Erythroblast (primary cell): ENCODE results near the gene MED14.
A peak's percentile ranks its signal among the peaks of the same experiment; 100 is the strongest.

ENCODE experiments used
- DNase-seq, 2 experiments: peaks; one replicate each; lab custom pipeline; 2025; lab: John Stamatoyannopoulos, UW
- GATA1 ChIP-seq: IDR thresholded peaks from 2 replicates; pipeline ENCODE4 v1.6.1; 2011; ENCODE audit warnings: low read depth, mild to moderate bottlenecking, control low read depth, low read length, moderate library complexity
- POLR2A ChIP-seq: IDR thresholded peaks from 2 replicates; pipeline ENCODE4 v1.6.1; 2011; ENCODE audit warnings: mild to moderate bottlenecking, low read length

The MED14 gene

DNA sequence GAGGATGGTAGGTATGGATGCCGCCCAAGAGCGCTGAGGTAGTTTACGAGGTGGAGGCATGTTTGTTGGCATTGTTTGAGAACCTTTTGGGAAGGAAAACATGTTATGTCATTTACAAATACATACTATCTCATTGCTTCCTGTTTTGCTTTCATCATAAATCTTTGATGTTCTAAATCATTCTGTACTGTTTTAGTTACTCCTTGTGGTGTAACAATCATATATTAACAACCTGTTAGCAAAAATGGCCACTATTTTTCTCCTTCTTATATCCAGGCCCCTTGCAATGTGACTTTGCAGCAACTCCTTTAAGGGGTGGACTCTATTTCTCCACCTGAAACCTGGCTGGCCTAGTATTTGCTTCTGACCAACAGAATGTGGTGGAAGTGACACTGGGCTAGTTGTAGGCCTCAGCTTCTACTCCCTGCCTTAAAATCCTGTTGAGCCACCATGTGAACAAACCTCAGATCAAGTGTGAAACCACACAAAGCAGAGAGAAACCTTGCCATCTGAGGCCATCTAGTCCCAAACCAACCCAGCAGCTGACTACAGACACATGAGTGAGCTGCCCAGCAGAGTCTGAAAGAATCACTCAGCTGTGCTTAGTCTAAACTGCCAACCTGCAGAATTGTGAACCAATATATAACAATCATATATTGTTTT lies 72.1 kb downstream of the MED14 start:
- no peak for DNase-seq
- no peak for TF ChIP-seq POLR2A
- no peak for TF ChIP-seq GATA1

DNA sequence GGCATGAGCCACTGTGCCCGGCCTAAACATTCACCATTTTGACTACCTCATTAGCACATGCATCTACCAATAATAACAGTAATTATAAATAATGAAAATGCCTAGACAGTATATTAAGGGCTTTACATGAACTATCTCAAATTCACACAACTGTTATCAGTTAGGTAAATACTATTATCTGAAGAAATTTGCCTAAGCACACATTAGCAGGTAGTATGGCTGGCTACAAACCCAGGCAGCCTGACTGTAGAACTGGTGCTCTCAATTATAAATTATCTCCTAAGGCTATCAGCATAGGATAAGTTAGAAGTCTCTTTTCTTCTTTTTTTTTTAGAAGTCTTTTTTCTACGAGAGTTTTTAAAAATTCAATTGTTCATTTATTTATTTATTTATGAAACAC lies 73.9 kb downstream of the MED14 start:
- TF ChIP-seq POLR2A: no peak
- TF ChIP-seq GATA1: no peak
- DNase-seq: no peak

DNA sequence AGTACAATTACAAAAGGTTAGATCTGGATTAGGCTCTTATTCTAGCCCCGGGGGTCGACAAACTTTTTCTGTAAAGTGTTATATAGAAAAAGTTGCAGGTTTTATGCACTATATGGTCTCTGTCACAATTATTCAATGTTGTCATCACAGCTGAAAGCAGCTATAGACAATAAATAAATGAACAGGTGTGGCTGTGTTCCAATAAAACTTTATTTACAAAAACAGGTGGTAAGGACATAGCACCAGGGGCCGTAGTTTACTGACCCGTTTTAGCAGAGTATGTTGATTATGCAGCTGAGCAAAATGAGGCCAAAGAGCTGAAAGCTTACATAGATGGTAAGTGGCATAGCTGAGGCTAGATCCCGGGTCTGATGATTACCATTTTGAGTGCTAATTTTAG lies 75.0 kb downstream of the MED14 start:
- TF ChIP-seq POLR2A (no peak), GATA1 (no peak)

DNA sequence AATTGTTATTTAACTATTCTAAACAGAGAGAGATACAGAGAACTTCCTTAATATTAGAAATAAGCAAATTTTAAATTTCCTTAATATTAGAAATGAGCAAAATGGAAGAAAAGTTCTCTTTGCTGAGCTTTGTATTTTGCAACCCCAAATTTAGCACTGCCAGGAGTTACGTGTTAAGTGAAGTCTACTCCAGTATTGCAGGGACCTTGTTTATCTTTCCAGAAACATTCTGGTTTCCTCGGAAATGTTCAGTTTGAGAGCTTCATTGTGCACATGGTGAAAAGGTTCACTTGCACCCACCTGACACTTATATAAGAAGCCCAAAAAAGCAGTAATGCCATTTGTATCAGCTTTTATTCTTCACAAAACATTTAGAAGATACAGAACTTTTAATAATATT lies 81.8 kb downstream of the MED14 start:
- DNase-seq: no peak
- TF ChIP-seq GATA1: no peak
- no peak for TF ChIP-seq POLR2A

More for the DNA sequence above, 75.0 kb downstream of the MED14 start:
- no peak for DNase-seq

DNA sequence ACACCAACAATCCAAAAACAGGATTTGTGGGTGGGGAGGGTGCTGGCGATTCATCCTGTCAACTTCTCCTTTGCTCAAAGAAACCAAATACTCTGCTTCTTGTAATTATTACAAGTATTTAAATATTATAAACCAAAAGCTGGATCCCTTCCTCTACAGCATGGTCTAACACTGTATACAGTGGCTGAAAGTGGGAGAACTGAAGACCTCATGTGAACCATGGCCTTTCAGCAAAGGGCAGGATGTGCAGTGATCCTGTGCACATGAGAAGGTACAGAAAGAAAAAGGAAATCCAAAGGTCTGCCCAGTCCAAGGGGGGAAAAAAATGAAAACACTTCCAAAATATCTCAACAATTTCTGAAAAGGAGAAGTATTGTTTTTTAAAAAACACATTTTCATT lies 82.7 kb downstream of the MED14 start:
- no peak for DNase-seq
- TF ChIP-seq GATA1: no peak
- TF ChIP-seq POLR2A: no peak

DNA sequence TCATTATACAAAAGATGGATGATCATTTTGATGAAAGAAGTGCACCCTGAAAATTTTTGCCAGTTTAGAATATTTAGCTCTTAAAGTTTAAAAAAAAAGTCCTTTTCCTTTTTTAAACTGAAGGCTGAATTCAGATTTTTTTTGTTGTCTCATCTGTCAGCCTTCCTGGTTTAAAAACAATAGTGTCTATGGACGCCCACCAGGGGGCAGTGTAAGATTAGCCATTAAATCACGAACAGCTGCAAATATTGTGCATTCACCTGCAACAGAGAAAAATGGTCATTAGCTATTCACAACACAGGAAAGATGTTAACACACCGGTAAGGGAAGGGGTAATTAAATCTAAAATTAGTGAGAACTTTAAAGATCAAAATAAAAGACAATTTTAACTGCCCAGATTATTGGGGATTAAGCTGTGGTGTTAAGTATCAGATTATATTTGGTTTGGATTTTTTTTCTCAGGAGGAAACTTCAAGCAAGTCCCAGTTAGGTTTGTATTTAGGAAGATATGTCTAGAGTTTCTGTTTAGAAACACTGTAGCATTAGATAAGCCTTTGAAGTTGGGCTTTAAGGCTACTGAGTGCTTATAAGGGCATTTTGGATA lies 83.6 kb downstream of the MED14 start:
- TF ChIP-seq GATA1 (no peak), POLR2A (no peak)

DNA sequence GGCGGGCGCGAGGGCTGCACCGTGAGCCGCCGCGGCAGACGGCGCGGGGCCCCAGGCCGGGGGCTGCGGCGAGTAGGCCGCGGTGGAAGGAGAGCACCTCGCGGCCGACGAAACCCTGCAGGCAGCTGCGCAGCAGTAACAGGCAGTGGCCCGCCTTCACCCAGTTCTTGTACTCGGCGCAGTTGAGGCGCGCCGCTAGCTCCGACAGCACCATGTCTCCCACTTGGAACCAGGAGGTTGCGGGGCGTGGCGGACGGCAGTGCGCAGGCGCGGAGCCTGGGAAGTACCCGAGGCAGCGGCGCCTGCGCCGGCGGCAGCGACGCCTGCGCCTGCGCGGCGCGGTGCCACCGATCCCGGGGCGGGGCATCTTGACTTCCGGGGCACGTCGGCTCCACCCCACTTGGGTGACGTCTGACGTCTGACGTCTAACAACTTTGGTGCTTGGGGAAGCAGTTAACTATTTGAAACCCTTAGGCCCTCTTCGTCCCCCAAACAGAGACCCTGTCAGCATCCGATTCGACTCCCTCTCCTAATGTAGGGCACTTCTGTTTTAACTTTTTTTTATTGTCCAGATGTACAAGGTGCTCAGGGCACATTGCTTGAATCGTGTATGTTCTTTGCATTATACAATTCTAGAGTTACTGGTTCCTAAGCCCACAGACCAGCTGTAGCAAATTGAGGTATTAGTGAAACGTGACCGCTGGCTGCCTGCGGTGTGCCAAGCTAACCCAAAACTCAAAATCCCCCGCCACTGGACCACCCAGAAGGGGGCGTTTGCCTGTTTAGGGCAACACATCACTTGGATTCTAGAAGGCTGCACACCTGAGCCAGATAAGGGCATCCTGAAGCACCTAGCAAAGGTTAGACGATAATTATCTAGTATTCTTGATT lies 87.8 kb downstream of the MED14 start, which contains the start of gene CXorf38:
TSS of gene CXorf38 (minus strand) at position 255 of the 891 bp plus-strand sequence. CDS start at position 214, 41 bp downstream.
- peak; percentile 92 to 96 for DNase-seq
- TF ChIP-seq POLR2A (peak; percentile 38), GATA1 (no peak)

More for the DNA sequence above, 83.6 kb downstream of the MED14 start:
- DNase-seq: peak; percentile 71 to 86

DNA sequence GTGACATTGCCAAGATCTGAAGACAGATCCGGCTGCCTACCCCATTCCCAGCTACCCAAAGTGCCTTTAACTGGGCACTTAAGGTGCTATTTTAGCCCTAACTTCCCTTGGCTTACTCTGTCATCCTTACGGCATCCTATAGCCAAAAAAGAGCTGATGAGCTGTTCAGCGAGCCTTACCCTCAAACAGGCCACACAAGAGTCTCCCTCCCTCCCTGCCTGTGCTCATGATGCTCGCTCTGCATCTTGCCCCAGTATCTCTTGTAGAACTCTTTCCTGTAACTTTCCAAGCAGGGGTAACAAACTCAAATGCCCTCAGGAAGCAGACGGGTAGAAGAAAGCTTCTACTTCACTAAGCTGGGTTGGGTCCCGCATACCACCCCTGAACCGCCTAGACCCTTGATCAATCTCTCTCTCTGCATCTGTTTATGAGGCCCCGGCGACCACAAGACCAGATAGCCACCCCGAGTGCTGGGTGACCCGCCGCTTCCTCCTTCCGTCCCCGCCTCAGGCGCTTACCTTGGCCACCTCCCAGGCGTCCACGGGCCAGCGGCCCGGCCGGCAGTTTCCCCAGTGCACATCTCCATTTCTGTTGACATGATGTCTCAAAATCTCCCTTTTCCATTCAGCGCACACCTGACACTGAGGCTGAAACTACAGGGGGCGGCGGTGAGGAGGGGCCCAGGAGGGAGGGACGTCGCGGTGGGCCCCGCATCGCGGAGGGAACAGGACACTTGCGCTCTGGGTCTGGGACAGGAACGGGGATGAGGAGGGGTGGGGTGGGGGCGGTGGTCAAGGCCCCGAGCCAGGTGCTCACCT lies 88.6 kb downstream of the MED14 start:
- no peak for TF ChIP-seq POLR2A
- TF ChIP-seq GATA1: no peak
- DNase-seq: peak; percentile 68 to 76

DNA sequence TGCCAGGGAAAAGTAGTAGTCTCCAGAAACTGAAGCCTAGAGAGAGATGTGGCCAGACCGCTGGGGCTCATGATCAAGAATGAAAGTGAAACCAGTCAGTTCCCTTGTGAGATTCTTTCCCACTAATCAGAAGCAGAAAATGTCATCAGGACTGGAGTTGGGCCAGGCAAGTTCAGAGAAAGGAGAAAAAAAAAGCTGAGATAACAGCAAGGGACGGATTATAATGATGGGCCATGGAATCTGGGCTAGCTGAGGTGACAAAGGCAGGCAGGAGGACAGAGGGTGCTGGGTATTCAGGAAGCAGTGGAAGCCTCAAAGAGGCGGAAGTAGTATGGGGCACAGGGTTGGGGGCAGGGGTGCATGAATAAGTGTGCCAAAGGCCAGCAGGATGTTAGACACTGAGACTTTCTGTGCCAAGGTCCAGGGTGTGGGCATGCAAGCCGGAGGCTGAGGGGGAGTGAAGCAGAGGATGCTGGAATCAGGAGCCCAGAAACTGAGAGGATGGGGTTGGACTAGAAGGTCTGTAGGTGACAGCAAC lies 90.5 kb downstream of the MED14 start:
- peak; percentile 84 to 85 for DNase-seq
- TF ChIP-seq GATA1: no peak

DNA sequence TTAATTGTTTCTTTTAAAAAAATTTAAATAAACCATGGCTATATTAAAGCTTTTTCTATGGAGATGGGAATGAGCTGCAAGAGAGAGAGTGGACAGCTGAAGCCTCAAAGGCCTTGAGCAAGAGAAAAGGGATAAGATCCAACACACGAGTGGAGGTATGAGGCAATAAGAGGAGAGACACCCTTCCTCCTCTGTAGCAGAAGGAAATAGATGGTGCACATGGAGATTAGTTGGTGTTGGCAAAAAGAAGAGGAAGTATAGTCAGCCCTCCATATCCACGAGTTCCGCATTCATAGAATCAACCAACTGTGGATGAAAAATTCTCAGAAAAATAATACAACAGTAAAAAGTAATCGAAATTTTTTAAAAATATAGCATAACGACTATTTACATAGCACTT lies 91.2 kb downstream of the MED14 start:
- DNase-seq: peak; percentile 38 to 48
- TF ChIP-seq GATA1 (no peak), POLR2A (no peak)

DNA sequence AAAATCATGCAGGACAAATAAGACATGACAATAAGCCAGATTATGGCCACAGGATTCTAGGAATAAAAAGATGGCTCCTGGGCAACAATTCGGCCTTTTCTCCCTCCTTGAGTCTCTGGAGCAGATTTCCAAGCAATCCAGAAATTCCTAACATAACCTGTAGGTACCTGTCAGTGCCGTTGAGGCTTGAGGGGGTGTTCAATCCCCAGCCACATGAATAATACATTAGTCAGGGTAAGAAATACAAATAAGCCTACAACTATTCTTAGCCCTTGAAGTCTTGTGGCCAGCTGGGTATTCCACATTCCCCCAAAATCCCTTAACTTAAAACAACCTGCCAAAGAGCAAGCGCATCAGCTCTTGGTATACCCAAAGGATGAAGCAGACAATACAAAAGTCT lies 97.7 kb downstream of the MED14 start:
- no peak for TF ChIP-seq POLR2A
- TF ChIP-seq GATA1: no peak
- no peak for DNase-seq

DNA sequence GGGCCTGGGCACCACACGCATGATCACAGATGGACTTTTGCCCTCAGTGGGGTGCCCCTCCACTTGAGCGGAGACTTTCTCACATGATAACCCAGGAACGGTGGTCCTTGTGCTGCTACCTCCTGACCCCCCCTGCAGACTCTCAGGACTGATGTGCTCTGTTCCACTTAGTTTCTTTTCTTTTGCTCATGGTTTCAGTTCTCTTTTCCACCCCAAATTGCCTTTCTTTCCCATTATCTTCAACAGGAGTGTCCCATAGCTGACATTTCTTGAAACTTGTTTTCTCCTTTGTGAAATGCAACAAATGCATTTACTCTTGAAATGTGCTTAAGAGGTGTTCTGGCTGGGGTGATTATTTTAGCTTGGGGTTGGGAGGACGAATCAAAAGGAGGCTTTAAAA lies 103.1 kb downstream of the MED14 start:
- no peak for DNase-seq
- TF ChIP-seq GATA1: no peak
- no peak for TF ChIP-seq POLR2A

DNA sequence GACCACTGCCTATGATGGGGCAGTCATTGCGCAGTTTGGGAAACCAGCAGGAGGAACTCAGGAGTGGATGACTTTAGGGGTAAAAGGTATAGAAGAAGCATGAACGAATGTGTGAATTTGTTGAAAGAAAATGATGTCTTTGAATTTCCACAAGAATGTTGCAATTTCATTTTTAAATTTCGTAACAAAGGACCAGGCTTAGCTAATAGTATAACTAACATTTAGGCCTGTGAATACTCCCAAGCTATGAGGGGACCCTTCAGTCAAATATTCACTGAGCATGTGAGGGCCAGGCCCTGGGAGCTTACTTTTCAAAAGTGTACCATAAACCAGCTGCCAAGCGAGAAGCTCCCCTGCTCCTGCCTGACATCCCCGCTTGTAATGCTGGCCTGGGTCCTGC lies 106.8 kb downstream of the MED14 start:
- TF ChIP-seq POLR2A (no peak), GATA1 (no peak)
- no peak for DNase-seq
